ENCODE results near the gene HERC4. TPM values are rescaled to one million over a fixed set of nuclear protein-coding genes. Genes with fewer than 3 reads are reported as not detected.

HERC4 gene
- total RNA-seq, 1 donor from 2014 or later: 42.3 TPM

Other genes with a start within 250 kb of the HERC4 start
- gene DNAJC12, start 237.1 kb downstream of the HERC4 start, total RNA-seq: 25.0 and 27.2 TPM in 2 replicates
- 27.4 and 29.3 TPM in 2 replicates for gene SIRT1, start 190.6 kb downstream of the HERC4 start, total RNA-seq
- not detected in 2 replicates for gene MYPN, start 34.2 kb upstream of the HERC4 start, total RNA-seq
- not detected in 2 replicates for gene ATOH7, start 156.8 kb upstream of the HERC4 start, total RNA-seq

Data from activated T-helper 1 cell treated with anti-CD3 and anti-CD28 coated beads, Interleukin-12 subunit alpha, Interleukin-12 subunit beta, Interleukin-2, Interleukin-4 antibody, amounts not matched to agents 30 ng/mL and 10 ng/mL and 1 ng/mL, durations not matched to agents 14 hours and 24 hours and 36 hours (primary cell).